ENCODE measurements around the gene TAP1.

TAP1 gene

DNA sequence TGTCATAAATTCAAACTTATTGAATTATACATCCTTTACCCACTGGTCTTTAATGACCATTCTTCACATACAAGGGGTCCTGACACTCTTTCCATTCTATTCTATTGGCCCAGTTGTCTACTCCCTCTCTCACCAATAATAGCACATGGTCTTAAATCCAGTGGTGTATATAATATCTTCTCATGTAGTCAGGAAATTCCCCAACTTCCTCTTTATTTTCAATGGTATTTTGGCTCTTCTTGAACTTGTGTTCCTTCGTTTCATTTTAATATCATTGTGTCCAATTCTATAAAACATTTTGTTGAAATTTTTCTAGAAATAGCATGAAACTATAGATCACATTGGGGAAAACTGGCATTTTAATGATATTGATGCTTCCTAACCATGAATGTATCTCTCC, 37.3 kb upstream of the TAP1 start:
- H3K79me2 ChIP-seq (ENCODE audit: low read length), result peaks cover 11% of the 10 kb centered on the region
- H2AFZ ChIP-seq (ENCODE audit: low read depth, low read length), result no peak overlapping the region
- H3K4me1 ChIP-seq (ENCODE audit: low read length), result peaks cover 24% of the 10 kb centered on the region
- TF ChIP-seq EZH2phosphoT487 (IDR thresholded peaks at IDR 0.05; ENCODE audit: low read depth), result no peak
- no peak for TF ChIP-seq CTCF (IDR thresholded peaks at IDR 0.05; ENCODE audit: low read depth, low read length)
- H4K20me1 ChIP-seq (ENCODE audit: insufficient read depth, low read length), result no peaks in the 10 kb centered on the region
- no peaks in the 10 kb centered on the region for H3K9me3 ChIP-seq (ENCODE audit: insufficient read depth, low read length)
- H3K27me3 ChIP-seq (ENCODE audit: low read depth, low read length), result no peaks in the 10 kb centered on the region
- no peak overlapping the region for H3K9ac ChIP-seq (ENCODE audit: low read length)
- no peak overlapping the region for H3K4me3 ChIP-seq (ENCODE audit: low read length)
- H3K4me2 ChIP-seq (ENCODE audit: low read length), result no peak overlapping the region
- H3K36me3 ChIP-seq (replicated peaks; ENCODE audit: low read depth, low read length), result no peaks in the 10 kb centered on the region
- no peak overlapping the region for H3K27ac ChIP-seq (ENCODE audit: low read length)

- H3K4me1 ChIP-seq (ENCODE audit: low read length), result peaks cover 18% of the 10 kb centered on the region
- no peak for TF ChIP-seq CTCF (IDR thresholded peaks at IDR 0.05; ENCODE audit: low read depth, low read length)
- TF ChIP-seq EZH2phosphoT487 (IDR thresholded peaks at IDR 0.05; ENCODE audit: low read depth), result no peak
- no peak overlapping the region for H3K9ac ChIP-seq (ENCODE audit: low read length)
- H3K79me2 ChIP-seq (ENCODE audit: low read length), result no peaks in the 10 kb centered on the region
- no peaks in the 10 kb centered on the region for H3K9me3 ChIP-seq (ENCODE audit: insufficient read depth, low read length)
- no peak overlapping the region for H3K4me3 ChIP-seq (ENCODE audit: low read length)
- no peaks in the 10 kb centered on the region for H3K36me3 ChIP-seq (replicated peaks; ENCODE audit: low read depth, low read length)
- H3K27ac ChIP-seq (ENCODE audit: low read length), result no peak overlapping the region
- H2AFZ ChIP-seq (ENCODE audit: low read depth, low read length), result no peak overlapping the region
- H4K20me1 ChIP-seq (ENCODE audit: insufficient read depth, low read length), result no peaks in the 10 kb centered on the region
- H3K27me3 ChIP-seq (ENCODE audit: low read depth, low read length), result no peaks in the 10 kb centered on the region
- no peak overlapping the region for H3K4me2 ChIP-seq (ENCODE audit: low read length)
These were observed 36.0 kb upstream of the TAP1 start for GRCh38 chr6:32889533-32889932.

DNA sequence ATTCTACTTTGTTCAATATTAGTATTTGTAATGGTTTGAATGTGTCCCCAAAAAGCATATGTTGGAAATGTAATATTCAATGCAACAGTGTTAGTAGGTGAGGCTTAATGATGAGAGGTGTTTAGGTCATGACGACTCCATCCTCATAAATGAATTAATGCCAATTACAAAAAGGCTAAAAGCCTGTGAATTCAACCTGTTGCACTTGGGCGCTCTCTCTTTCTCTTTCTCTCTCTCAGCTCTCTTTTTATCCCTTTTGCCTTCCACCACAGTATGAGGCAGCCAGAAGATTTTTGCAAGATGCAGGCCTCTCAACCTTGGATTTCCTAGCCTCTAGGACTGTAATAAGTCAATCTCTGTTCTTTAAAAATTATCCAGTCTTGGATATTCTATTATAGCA, 35.1 kb upstream of the TAP1 start:
- no peaks in the 10 kb centered on the region for H4K20me1 ChIP-seq (ENCODE audit: insufficient read depth, low read length)
- H3K4me3 ChIP-seq (ENCODE audit: low read length), result no peak overlapping the region
- no peak overlapping the region for H3K9ac ChIP-seq (ENCODE audit: low read length)
- no peak for TF ChIP-seq EZH2phosphoT487 (IDR thresholded peaks at IDR 0.05; ENCODE audit: low read depth)
- TF ChIP-seq CTCF (IDR thresholded peaks at IDR 0.05; ENCODE audit: low read depth, low read length), result no peak
- no peaks in the 10 kb centered on the region for H3K36me3 ChIP-seq (replicated peaks; ENCODE audit: low read depth, low read length)
- H3K4me1 ChIP-seq (ENCODE audit: low read length), result peaks cover 16% of the 10 kb centered on the region
- H3K27me3 ChIP-seq (ENCODE audit: low read depth, low read length), result no peaks in the 10 kb centered on the region
- H3K27ac ChIP-seq (ENCODE audit: low read length), result no peak overlapping the region
- no peak overlapping the region for H2AFZ ChIP-seq (ENCODE audit: low read depth, low read length)
- no peak overlapping the region for H3K4me2 ChIP-seq (ENCODE audit: low read length)
- no peaks in the 10 kb centered on the region for H3K9me3 ChIP-seq (ENCODE audit: insufficient read depth, low read length)
- no peaks in the 10 kb centered on the region for H3K79me2 ChIP-seq (ENCODE audit: low read length)

DNA sequence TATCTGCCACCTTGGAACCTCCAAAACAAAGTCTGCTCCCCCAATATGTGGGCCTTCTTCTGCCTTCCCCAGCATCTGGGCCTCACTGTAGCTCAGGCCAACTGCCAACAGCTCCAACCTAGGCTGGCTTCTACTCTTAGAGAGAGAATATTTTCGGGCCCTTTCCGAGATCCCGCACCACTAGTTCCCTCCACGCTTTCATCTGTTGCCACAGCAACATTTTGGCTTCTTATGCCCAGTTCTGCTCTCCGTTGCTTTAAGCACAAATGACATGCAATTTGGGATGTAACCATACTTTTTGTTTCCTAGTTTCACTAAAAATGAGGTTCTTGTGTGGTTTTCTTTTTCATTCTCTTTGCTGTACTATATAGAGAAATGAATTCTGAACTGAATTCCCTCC, 34.1 kb upstream of the TAP1 start:
- Histone ChIP-seq H3K79me2 (ENCODE audit: low read length) (no peaks in the 10 kb centered on the region), H2AFZ (ENCODE audit: low read depth, low read length) (no peak overlapping the region), H3K27me3 (ENCODE audit: low read depth, low read length) (no peaks in the 10 kb centered on the region), H3K9me3 (ENCODE audit: insufficient read depth, low read length) (no peaks in the 10 kb centered on the region), H3K27ac (ENCODE audit: low read length) (no peak overlapping the region), H3K36me3 (replicated peaks; ENCODE audit: low read depth, low read length) (no peaks in the 10 kb centered on the region), H3K4me2 (ENCODE audit: low read length) (no peak overlapping the region), H3K4me1 (ENCODE audit: low read length) (peaks cover 11% of the 10 kb centered on the region), H3K4me3 (ENCODE audit: low read length) (no peak overlapping the region), H3K9ac (ENCODE audit: low read length) (no peak overlapping the region), H4K20me1 (ENCODE audit: insufficient read depth, low read length) (no peaks in the 10 kb centered on the region)
- TF ChIP-seq EZH2phosphoT487 (IDR thresholded peaks at IDR 0.05; ENCODE audit: low read depth) (no peak), CTCF (IDR thresholded peaks at IDR 0.05; ENCODE audit: low read depth, low read length) (no peak)
